ENCODE data around the gene CYBRD1.

The CYBRD1 gene

DNA sequence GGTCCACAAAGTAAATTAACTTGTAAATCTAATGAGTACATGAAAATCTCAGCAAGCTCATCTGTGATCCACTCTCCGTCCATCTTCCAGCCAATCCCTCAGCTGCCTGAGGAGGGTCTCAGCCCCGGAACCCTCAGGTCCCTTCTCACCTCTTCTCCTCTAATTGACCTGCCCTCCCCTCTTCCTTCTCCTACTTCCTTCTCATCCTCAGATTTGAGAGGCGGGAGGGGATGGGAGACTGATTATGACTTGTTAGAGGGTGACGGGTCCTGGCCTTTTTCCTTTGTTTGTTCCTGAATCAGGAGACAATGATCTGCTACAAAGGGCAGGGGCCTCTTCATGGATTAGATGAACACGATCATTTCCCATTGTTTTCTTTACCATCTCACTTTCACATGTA, 80.1 kb downstream of the CYBRD1 start:
- DNase-seq (ENCODE audit: low spot score): no peak

Measured in NAMALWA (cell line).